NCI-H2171 (cell line): ENCODE data around the gene DIAPH3.
"Not testable (repeated sequence)": the region's sequence is repeated elsewhere in the genome, so short reads cannot be mapped to it uniquely, and the experiment has no call there.

Source experiments
- DNase-seq: peaks from one replicate; lab custom pipeline; 2025; lab: John Stamatoyannopoulos, UW

The DIAPH3 gene, protein sequence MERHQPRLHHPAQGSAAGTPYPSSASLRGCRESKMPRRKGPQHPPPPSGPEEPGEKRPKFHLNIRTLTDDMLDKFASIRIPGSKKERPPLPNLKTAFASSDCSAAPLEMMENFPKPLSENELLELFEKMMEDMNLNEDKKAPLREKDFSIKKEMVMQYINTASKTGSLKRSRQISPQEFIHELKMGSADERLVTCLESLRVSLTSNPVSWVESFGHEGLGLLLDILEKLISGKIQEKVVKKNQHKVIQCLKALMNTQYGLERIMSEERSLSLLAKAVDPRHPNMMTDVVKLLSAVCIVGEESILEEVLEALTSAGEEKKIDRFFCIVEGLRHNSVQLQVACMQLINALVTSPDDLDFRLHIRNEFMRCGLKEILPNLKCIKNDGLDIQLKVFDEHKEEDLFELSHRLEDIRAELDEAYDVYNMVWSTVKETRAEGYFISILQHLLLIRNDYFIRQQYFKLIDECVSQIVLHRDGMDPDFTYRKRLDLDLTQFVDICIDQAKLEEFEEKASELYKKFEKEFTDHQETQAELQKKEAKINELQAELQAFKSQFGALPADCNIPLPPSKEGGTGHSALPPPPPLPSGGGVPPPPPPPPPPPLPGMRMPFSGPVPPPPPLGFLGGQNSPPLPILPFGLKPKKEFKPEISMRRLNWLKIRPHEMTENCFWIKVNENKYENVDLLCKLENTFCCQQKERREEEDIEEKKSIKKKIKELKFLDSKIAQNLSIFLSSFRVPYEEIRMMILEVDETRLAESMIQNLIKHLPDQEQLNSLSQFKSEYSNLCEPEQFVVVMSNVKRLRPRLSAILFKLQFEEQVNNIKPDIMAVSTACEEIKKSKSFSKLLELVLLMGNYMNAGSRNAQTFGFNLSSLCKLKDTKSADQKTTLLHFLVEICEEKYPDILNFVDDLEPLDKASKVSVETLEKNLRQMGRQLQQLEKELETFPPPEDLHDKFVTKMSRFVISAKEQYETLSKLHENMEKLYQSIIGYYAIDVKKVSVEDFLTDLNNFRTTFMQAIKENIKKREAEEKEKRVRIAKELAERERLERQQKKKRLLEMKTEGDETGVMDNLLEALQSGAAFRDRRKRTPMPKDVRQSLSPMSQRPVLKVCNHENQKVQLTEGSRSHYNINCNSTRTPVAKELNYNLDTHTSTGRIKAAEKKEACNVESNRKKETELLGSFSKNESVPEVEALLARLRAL

DNA sequence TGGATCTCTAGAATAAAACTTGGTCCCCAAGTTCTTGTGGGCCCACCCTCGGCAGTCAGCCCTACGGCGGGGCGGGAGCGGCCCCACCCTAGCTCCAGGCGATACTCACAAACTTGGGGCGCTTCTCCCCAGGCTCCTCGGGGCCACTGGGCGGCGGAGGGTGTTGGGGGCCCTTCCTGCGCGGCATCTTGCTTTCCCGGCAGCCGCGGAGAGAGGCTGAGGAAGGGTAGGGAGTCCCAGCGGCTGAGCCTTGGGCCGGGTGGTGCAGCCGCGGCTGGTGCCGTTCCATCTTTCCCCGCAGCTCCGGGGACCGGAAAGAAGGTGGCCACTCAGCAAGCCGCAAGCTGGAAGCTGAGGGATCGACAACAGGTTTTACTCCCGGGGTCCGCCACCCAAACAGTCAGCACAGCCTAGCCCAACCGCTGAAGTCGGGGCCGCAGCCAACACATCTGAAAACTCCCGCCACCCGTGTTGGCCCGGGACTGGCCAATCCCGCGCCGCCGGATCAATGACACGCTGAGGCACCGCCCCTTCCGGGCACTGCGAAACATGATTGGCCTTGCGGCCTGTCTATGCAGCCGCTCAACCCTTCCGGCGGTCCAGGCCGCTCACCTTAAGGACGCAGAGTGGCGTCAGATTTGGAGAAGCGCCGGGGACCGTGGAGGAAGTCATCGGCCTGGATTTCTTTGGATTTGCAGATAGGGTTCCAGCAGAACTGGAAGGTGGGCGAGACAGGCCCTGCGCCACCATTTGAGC is at the start of gene DIAPH3:
Gene DIAPH3 (minus strand): TSS at position 451 of the 756 bp plus-strand sequence. CDS start 162 bp downstream, at position 289.
- peak; percentile 95 for DNase-seq

DNA sequence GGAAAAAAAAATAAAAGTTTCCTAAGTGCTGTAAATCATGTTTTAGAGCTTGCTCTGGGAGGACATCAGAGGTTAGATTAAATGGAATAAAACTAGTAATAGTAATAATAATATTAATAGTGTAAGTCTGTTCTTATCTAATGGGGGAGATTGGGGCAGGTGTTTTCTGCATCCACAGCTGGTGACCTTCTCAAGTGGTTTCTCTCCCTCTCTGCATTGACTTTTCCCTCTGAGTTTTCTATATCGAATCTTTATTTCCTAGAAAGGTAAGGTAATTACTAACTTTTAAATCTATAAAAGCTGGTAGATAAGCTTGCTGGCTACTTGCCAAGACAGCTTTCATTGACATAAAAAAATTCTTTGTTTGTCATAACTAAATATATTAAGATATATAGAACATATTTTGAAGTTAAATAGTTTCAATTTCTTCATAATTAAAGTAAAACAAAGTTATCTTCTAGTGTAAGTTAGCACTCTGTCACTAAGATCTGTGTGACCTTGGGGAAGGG is 49.6 kb upstream of the DIAPH3 start:
- DNase-seq, result no peak

DNA sequence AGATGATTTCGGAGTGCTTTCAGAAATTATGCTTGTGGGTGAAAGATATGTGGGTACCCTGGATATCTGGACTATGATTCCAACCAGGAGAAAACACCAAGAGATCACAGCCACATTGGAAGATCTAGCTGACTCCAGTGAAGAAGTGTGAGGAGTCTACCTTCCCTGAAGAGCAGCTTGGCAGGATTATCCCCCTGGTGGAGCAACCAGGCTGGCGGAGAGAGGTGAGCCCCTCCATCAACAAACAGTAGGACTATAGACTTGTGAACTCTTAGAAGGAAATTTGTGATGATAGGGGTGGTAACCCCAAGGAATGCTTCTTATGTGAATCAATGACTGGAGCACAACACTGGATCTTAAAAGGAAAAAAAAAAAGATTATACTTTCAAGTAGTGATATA is 47.8 kb upstream of the DIAPH3 start:
- DNase-seq, result no peak

DNA sequence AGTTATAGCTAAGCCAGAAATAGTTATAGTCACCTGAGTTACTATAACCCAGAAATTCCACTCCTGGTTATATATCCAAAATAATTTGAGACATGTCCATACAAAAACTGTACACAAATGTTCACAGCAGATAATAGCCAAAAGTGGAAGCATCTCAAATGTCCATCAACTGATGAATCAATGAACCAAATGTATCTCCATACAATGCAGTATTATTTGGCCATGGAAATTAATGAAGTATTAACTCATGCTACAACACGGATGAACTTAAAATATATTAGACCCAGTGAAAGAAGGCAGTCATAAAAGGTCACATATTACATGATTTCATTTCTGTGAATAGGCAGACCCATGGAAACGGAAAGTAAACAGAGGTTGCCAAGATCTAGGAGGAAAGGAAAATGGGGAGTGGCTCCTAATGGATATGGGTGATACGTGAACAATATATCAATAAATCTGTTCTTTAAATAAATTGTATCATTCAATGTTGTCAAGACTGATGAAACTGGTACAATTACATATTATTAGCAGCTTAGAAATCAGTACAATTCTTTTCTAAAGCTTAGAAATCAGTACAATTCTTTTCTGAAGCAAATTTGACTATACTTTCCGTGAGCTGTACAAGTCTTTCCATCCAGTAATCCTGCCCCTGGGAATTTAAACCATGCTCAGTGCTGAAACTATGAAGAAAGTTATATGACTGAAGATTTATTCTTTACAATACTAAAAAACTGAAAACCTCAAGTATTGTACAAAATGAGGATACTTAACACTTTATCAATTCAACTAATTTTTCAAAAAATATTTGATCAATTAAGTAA is 47.0 kb upstream of the DIAPH3 start:
- DNase-seq, result no peak

DNA sequence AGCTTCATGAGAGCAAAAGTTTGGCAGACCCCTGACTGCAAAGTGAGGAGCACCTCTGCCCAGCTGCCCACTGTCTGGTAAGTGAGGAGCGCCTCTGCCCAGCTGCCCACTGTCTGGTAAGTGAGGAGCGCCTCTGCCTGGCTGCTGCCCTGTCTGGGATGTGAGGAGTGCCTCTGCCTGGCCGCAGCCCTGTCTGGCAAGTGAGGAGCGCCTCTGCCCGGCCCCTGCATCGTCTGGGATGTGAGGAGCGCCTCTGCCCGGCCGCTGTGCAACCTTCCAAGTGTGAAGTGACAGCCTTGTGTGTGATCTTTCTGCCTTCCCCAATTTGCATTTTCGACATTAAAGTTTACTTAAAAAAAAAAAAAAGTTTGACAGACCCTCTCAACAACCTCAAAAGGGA is 41.8 kb upstream of the DIAPH3 start:
- not testable (repeated sequence) for DNase-seq

DNA sequence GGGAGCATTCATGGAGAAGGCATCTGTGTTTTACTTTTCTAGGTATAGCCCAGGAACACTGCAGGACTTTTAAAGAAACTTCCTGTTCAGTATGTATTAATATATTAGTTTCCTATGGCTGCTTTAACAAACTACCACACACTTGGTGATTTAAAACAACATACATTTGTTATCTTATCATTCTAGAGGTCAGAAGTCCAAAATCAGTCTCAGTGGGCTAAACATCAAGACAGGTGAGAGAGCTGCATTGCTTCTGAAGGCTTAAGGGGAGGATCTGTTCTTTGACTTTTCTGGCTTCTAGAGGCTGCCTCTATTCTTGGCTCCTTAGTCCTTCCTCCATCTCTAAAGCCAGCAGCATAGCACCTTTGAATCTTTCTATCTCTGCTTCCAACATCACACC is 37.6 kb upstream of the DIAPH3 start:
- no peak for DNase-seq

DNA sequence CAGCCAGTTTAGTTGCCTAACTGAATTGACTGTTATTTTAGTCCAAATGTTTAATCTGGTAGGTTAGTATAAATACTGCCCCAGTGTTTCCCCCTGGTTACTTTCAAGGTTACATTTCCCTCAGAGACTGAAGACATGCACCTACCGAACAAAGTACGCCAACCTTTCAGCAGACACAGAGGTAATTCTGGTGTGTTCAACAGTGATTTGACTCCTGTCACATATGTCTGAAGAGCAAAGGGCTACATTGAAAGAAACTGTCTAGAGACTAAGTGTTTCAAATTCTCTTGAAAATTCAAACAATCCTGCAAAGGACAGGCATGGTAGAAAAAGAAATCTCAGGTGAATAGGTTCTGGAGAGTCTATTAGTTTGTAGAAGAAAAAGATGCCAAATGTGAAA is 32.2 kb upstream of the DIAPH3 start:
- not testable (repeated sequence) for DNase-seq

DNA sequence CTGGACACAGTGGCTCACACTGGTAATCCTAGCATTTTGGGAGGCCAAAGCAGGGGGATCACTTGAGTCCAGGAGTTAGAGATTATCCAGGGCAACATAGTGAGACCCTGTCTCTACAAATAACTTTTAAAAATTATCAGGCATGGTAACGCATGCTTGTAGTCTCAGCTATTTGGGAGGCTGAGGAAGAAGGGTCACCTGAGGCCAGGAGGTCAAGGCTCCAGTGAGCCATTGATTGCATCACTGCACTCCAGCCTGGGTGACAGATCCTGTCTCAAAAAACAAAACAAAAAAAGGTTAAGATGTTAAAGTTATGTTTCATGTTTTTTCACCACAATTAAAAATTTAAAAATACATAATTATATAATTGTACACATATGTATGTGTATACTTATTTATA is 19.2 kb upstream of the DIAPH3 start:
- no peak for DNase-seq

DNA sequence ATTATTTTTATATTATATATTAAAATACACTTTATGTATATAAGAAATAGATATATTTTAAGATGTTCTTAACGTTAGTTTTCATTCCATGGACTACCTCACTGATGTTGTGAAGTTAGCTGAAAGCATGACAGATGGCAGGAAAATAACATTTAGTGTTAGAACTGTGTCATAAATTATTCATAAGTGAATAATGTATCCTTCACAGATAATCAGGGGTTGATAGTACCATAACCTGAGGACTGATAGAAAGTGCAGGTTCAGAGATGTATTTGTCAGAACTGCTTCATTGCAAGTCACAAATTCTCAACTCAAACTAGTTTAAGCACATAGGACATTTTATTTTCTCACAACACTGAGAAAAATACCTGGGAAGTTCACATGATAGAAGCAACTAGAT is 14.6 kb upstream of the DIAPH3 start:
- DNase-seq, result no peak

DNA sequence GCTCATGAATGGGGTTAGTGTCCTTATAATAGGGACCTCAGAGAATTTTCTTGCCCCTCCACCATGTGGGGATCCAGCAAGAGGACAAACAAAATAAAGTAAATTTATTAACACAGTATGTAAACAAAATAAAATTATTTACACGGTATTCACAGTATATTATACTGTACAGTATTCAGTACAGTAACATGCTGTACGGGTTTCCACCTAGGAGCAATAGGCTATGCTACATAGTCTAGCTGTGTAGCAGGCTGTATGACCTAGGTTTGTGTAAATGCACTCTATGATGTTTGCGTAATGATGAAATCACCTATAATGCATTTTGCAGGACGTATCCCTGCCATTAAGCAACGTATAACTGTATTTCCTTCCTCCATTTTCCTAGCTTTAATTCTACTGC is 11.8 kb upstream of the DIAPH3 start:
- DNase-seq, result no peak

DNA sequence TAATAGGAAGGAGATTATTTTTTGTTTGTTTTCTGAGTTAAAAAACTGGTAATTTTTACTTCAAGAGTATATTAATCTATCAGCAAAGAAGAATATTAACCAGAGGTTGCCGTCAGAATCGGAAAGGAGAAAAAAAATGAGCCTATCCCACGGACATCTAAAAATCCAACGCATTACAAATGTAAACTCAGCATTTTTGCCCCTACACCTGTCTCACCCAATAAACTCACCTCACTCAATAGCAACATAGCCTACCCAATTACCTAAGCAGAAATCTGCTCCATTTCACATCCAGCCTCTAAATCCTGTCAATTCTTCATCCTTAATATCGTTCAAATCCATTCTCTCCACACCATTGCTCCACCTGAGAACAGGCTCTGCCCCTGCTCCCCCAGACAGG is 10.4 kb upstream of the DIAPH3 start:
- no peak for DNase-seq

DNA sequence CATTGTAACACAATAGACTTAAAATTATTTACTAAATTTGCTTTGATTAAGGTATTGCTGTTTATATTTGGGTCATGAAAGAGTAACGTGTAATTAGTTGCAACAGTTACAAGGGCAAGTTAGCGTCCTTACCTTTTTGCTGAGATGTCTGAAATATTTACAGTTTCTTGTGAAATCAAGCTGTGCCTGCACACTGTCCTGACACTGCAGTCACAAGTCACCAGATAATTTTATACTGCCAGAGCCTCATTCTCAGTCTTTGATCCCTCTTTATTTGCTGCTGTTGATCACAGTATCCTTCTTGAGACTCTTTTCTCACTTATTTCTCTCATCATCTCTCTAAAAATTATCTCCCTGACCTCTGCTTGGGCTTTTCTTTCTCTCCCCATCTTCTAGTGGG is 8.4 kb upstream of the DIAPH3 start:
- no peak for DNase-seq

DNA sequence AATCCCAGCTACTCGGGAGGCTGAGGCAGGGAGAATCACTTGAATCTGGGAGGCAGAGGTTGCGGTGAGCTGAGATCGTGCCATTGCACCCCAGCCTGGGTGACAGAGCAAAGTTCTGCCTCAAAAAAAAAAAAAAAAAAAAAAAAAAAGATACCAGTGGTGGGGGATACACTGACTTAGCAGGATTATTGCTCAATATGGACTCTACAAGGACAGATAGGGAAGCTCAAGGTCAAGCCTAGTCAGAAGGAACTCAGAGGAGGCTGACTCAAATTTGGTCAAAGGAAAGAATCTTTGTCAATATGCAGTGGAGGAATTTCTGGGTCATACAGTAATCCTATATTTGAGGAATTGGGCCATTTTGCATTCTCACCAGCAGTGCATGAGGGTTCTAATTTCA is 6.7 kb upstream of the DIAPH3 start:
- no peak for DNase-seq

DNA sequence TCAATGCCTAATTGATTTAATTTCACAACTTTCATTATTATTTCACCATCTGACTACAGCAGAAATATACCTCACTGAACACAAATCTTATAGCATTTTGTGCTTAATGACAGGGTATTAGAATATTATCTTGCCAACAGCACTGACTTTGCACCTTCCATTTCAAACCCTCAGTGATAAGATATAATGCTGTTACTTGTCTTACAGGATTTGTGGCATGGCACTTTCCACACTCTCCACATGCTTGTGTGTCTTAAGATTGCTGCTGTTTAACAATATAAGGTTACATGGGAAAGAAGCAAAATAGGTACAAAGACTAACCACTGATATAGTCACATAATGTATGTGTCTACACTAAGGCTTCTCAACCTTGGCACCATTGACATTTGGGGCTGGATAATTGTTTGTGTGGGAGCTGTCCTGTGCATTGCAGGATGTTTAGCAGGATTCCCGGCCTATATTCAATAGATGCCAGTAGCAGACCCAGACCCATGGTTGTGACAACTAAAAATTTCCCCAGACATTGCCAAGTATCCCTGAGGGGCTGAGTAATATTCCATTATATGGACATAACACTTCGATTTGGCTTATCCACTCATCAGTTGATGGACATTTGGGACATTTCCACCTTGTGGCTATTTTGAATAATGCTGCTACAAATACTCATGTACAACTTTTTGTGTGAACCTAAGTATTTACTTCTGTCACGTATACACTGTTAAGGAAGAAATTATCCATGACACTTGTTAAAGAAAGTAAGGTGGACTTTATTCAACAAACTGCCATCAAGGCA is 5.7 kb upstream of the DIAPH3 start:
- DNase-seq, result no peak

DNA sequence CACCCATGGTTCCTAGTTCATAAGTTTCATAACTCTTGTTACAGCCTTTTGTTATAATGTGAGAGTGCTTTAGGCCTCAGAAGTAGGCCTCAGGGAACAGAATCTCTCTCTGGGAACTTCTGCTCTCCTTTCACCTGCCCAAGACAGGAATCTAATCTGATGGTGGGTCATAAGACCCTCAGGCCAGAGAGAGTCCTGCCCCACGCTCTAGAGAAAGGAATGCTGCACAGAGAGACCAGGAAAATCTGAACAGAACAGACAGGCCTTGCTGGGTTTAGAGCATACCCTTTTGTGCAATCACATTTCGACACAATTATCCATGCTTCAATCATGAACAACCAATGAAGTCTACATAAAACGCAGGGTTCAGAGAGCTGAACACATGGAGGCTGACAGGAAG is 3.4 kb upstream of the DIAPH3 start:
- DNase-seq, result no peak

DNA sequence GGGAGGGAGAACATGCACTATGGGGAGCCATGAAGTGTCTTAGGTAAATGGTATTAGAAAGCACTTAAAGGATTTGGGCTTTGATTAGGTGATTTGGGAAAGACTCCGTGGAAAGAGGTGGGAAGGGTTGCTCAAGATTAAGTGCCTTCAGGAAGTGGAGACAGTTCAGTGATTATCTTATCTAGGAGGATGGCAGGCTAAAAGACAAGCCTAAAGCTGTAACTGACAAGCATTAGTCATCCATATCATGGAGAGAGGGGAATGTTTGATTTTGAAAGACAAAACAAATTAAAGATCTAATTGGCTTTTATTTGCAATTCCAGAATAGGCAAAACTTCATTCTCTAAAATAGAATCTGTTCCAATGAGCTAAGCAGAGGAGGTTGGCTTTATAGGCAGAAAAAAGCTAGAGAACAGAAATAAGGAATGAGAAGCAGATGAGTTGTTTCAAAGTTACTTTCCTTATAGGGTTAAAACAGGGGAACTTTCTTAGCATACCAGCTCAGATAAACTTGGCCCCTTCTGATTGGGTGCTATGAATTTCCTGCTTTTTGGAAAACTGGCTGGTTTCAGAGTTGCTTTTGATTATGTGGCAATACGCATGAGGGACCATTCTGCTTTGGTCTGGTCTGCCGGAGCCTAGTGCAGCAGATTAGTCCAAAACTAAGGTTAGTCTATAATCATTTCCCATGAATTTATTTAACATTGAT is 1.8 kb upstream of the DIAPH3 start:
- no peak for DNase-seq

DNA sequence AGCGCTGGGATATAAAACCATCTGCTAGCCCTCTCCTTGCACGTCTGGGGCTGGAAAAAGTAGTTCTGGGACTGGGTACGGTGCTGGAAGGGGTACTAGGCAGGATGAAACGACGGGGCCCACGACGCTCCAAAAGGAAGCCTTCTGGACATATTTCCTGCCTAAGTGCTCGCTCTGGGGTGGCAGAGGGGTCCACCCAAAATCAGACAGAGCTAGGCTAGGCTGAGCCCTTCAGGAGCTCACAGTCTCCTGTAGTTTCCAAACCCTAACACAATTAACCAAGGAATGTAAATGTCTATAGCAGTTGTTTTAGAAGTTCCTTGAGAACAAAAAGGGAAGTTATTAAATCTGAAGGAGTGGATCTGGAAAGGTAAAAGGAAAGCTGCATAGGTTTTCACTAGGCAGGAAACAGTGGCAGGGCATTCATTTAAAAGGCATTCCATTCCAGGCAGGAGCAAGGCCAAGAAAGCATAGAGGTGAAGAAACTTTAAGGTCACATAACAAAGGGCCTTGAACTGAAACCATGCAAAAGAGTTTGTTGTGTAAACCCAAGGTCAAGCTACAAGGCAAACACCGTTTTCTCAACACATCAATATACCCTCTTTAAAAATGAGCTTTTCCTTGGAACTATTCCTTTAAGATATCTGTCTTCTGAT is 634 bp upstream of the DIAPH3 start:
- DNase-seq, result no peak

DNA sequence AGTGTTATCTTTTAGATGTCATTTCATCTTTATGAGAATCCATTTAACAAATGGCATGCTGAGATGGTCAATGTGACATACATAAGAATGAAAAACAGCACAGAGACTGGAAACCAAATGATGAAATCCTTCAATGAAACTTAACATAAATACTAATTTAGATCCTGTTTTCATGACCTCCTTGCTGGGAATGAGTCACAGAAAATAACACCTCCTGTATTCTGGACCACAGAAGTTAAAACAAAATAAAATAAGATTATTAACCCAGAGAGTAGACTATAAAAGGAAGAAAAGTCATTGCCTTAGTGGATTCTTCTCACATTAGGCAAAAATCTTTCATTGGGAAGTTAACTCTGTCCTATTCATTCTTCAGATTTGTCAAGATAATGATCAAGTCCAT is 1.6 kb downstream of the DIAPH3 start:
- DNase-seq, result no peak

DNA sequence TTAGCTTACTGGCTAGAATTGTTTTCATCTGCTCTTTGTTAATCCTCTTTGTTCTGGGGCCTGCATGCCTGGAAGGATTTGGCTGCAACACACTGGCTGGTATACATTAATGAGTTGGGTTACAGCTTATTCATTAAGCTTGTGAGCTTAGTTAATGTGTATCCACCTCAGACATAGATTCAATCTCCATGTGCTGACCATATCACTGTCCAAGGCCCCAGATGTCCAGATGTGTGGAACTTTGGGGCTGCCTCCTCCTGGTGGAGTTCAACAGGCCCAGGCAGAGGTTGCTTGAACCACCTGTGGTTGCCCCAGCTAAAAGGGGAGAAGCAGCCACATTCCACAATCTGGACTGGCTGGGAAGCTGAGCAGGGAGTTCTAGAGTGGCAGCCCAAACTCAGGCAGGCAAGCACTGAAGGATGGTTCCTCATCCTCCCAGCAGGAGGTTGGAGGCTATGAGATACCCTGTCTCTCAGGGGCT is 5.4 kb downstream of the DIAPH3 start:
- DNase-seq, result no peak
